Endodermal cell (in vitro differentiated cells): Measurements from ENCODE around the gene TANK. TPM values are rescaled to one million over a fixed set of nuclear protein-coding genes. Genes with fewer than 3 reads are reported as not detected.
"Not testable (repeated sequence)": the region's sequence is repeated elsewhere in the genome, so short reads cannot be mapped to it uniquely, and the experiment has no call there.

Experiments
- DNase-seq: peaks from one replicate; pipeline ENCODE4 v3.0.0-alpha.2; 2017
- H3K27ac ChIP-seq: 2 replicates; pipeline ENCODE4 v1.5.1; 2013; ENCODE audit warnings: mild to moderate bottlenecking, low read depth, low read length, moderate library complexity
- H3K27me3 ChIP-seq: 2 replicates; pipeline ENCODE4 v1.6.1; 2013; ENCODE audit warnings: mild to moderate bottlenecking, low read length, moderate library complexity; ENCODE audit not compliant: insufficient read depth, control insufficient read depth, poor library complexity, severe bottlenecking
- H3K36me3 ChIP-seq: 2 replicates; pipeline ENCODE4 v1.7.0; 2013; ENCODE audit warnings: mild to moderate bottlenecking, low read length, moderate library complexity; ENCODE audit not compliant: control insufficient read depth, insufficient read depth
- H3K4me1 ChIP-seq: one replicate; pipeline ENCODE4 v1.7.0; 2013; ENCODE audit warnings: low read length; ENCODE audit not compliant: control insufficient read depth, insufficient read depth
- H3K4me3 ChIP-seq: 2 replicates; pipeline ENCODE4 v1.5.1; 2013; ENCODE audit warnings: mild to moderate bottlenecking, low read length, moderate library complexity
- H3K9ac ChIP-seq: 2 replicates; pipeline ENCODE4 v1.6.1; 2013; ENCODE audit warnings: mild to moderate bottlenecking, low read length, moderate library complexity; ENCODE audit not compliant: poor library complexity, severe bottlenecking; ENCODE audit errors: extremely low read depth
- H3K9me3 ChIP-seq: 2 replicates; pipeline ENCODE4 v1.6.1; 2013; ENCODE audit warnings: mild to moderate bottlenecking, low read length, moderate library complexity; ENCODE audit not compliant: control insufficient read depth
- H3K27ac Mint-ChIP-seq: 2 replicates; pipeline ENCODE4 v1.8.0; 2020; ENCODE audit warnings: mixed read lengths
- H3K27me3 Mint-ChIP-seq: 2 replicates; pipeline ENCODE4 v1.8.0; 2021; ENCODE audit warnings: mild to moderate bottlenecking, mixed read lengths; ENCODE audit not compliant: insufficient read depth
- H3K36me3 Mint-ChIP-seq: 2 replicates; pipeline ENCODE4 v1.8.0; 2020; ENCODE audit warnings: low read depth, mixed read lengths
- H3K4me1 Mint-ChIP-seq: 2 replicates; pipeline ENCODE4 v1.8.0; 2020; ENCODE audit warnings: mixed read lengths
- H3K4me3 Mint-ChIP-seq: 2 replicates; pipeline ENCODE4 v1.8.0; 2020; ENCODE audit warnings: mild to moderate bottlenecking, moderate library complexity, mixed read lengths
- H3K9me3 Mint-ChIP-seq: 2 replicates; pipeline ENCODE4 v1.8.0; 2020; ENCODE audit warnings: mild to moderate bottlenecking, mixed read lengths
- WGBS, 2 experiments: methylation state at CpG; one replicate each; pipeline versions ENCODE4 v1.1.5 to v1.1.7; 2013; ENCODE audit warnings: missing lambda C conversion rate in 2 of 2, mixed read lengths in 1 of 2; ENCODE audit not compliant: insufficient coverage in 1 of 2, insufficient read length in 1 of 2; 5-methylcytosine and 5-hydroxymethylcytosine counted together
- total RNA-seq, 2 donors: library from RNA; stranded (reverse); fragmentation: NEBNext Ultra II Directional in 1 of 2; extraction: Animal tissue kit (Norgen Biotek cat#: 25700) in 1 of 2; gene quantifications; 2 replicates in 1 of 2; 3 replicates in 1 of 2; pipeline ENCODE4 v1.2.1, GENCODE V29; 2021
- TF ChIP-seq, protein P1 (sequence below): fragments of 200-600 bp; sonication (generic); conservative IDR thresholded peaks from 2 replicates; pipeline ENCODE4 v1.5.0; 2021; ENCODE audit warnings: antibody characterized with exemption, mild to moderate bottlenecking

The TANK gene
- total RNA-seq, 2 donors from 2014 or later, result 22.4 to 33.2 TPM

DNA sequence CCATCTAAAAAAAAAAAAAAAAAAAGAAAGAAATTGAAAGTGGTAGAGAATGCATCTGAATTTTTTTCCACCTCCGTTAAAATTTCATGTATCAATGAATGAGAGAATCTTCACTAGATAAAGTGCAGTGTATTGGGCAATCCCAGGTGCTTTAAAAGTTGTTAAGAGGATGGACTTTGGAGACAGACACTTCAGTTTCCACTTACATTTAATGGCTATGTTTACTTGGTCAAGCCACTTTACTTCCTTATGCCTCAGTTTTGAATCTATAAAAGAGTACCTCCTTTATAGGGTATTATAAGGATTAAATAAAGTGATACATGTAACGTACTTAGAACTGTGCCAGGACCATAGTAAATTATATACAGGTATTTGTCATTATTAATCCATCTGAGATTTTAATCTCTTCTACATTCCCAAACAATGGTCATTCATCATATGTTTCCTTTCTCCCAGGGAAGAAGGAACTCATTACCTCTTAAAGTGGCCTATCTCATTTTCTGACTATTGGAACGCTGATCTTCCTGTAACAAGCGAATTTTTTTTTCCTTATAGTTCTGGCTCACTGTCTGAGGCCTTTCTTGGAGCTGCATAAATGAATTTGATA lies 29.1 kb upstream of the TANK start:
- 98% methylated on average over 3 of the region's 4 CpGs; no CpG with 5 or more reads in 1 of the 2 experiments for WGBS, 2 experiments
- no peaks in the 10 kb centered on the region for H3K9me3 ChIP-seq
- H3K36me3 Mint-ChIP-seq, result no peaks in the 10 kb centered on the region

DNA sequence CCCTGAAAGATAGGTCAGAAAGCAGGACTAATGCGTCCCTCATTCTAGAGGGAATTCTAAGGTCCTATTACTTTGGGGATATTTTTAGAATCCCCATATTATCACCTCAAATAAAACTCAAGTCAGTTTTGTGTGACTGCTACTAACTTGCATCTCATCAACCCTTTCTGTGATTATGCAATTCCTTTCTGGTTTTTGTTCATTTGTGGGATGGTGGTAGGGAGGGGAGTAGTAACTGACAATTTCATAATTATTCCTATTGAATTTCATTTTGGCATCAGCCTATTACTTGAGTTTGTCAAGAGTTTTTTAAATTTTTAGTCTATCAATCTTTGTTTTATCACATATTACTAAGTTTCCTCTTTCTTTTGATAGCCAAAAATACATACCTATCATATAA lies 28.4 kb upstream of the TANK start:
- Histone ChIP-seq H3K36me3 (no peaks in the 10 kb centered on the region), H3K27ac (no peak overlapping the region), H3K9ac (no peak overlapping the region), H3K4me3 (no peak overlapping the region), H3K4me1 (peaks cover 6% of the 10 kb centered on the region), H3K27me3 (no peaks in the 10 kb centered on the region), H3K9me3 (no peaks in the 10 kb centered on the region)
- DNase-seq, result no peak
- 94% methylated on average over 1 of the region's 1 CpG; no CpG with 5 or more reads in 1 of the 2 experiments for WGBS, 2 experiments
- H3K9me3 Mint-ChIP-seq, result no peaks in the 10 kb centered on the region
- H3K27ac Mint-ChIP-seq, result no peak overlapping the region
- H3K27me3 Mint-ChIP-seq, result no peaks in the 10 kb centered on the region
- H3K4me3 Mint-ChIP-seq, result no peak overlapping the region
- no peaks in the 10 kb centered on the region for H3K36me3 Mint-ChIP-seq
- TF ChIP-seq, protein P1, sequence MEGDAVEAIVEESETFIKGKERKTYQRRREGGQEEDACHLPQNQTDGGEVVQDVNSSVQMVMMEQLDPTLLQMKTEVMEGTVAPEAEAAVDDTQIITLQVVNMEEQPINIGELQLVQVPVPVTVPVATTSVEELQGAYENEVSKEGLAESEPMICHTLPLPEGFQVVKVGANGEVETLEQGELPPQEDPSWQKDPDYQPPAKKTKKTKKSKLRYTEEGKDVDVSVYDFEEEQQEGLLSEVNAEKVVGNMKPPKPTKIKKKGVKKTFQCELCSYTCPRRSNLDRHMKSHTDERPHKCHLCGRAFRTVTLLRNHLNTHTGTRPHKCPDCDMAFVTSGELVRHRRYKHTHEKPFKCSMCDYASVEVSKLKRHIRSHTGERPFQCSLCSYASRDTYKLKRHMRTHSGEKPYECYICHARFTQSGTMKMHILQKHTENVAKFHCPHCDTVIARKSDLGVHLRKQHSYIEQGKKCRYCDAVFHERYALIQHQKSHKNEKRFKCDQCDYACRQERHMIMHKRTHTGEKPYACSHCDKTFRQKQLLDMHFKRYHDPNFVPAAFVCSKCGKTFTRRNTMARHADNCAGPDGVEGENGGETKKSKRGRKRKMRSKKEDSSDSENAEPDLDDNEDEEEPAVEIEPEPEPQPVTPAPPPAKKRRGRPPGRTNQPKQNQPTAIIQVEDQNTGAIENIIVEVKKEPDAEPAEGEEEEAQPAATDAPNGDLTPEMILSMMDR, result no peak
- H3K4me1 Mint-ChIP-seq, result peaks cover 16% of the 10 kb centered on the region

More for the DNA sequence above, 29.1 kb upstream of the TANK start:
- Histone ChIP-seq H3K27me3 (no peaks in the 10 kb centered on the region), H3K27ac (no peak overlapping the region), H3K4me1 (peaks cover 6% of the 10 kb centered on the region), H3K9ac (no peak overlapping the region), H3K36me3 (no peaks in the 10 kb centered on the region), H3K4me3 (no peak overlapping the region)
- TF ChIP-seq, protein P1, result no peak
- H3K27me3 Mint-ChIP-seq, result no peaks in the 10 kb centered on the region
- H3K4me1 Mint-ChIP-seq, result peaks cover 10% of the 10 kb centered on the region
- H3K9me3 Mint-ChIP-seq, result no peaks in the 10 kb centered on the region
- no peak for DNase-seq
- no peak overlapping the region for H3K4me3 Mint-ChIP-seq
- H3K27ac Mint-ChIP-seq, result no peak overlapping the region

DNA sequence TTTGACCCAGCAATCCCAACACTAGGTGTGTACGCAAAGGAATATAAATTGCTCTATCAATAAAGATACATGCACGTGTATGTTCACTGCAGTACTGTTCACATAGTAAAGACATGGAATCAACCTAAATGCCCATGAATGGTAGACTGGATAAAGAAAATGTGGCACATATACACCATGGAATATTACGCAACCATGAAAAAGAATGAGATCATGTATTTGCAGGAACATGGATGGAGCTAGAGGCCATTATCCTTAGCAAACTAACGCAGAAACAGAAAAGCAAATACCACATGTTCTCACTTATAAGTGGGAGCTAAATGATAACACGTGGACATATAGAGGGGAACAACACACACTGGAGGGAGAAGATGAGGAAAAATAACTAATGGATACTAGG lies 27.8 kb upstream of the TANK start:
- peaks cover 16% of the 10 kb centered on the region for H3K4me1 Mint-ChIP-seq
- not testable (repeated sequence) for H3K36me3 Mint-ChIP-seq, H3K4me1 ChIP-seq, H3K27ac Mint-ChIP-seq, H3K4me3 Mint-ChIP-seq, H3K4me3 ChIP-seq, H3K27me3 ChIP-seq, H3K9ac ChIP-seq, H3K9me3 ChIP-seq, DNase-seq, H3K9me3 Mint-ChIP-seq, H3K36me3 ChIP-seq, H3K27me3 Mint-ChIP-seq, H3K27ac ChIP-seq
- WGBS, 2 experiments, result 93% methylated on average over 5 of the region's 5 CpGs

DNA sequence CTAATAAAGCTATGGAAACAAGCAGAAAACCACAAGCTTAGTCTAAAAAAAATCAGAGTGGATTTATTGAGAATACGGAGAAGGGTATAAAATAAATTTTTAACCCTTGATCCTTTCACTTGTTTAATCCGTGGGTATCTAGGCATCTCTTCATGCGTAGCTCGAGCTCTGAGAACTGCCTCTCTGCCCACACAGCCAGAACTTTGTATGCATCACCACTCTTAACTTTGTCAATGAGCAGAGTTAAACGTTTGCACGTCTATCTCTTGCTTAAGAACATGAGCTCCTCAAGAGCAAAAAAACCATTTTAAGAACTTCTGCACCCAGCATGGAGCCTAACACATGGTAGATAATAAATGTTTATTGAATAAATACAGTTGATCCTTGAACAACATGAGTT lies 26.9 kb upstream of the TANK start:
- 92 to 97% methylated on average over 4 to 6 of the region's 6 CpGs for WGBS, 2 experiments
- H3K4me3 Mint-ChIP-seq, result no peak overlapping the region
- H3K36me3 Mint-ChIP-seq, result no peaks in the 10 kb centered on the region
- no peak for DNase-seq
- peaks cover 16% of the 10 kb centered on the region for H3K4me1 Mint-ChIP-seq
- H3K9me3 ChIP-seq, result no peaks in the 10 kb centered on the region
- no peaks in the 10 kb centered on the region for H3K36me3 ChIP-seq
- H3K9ac ChIP-seq, result no peak overlapping the region
- no peak overlapping the region for H3K4me3 ChIP-seq
- TF ChIP-seq, protein P1, result no peak
- H3K27ac Mint-ChIP-seq, result no peak overlapping the region
- no peak overlapping the region for H3K27ac ChIP-seq
- H3K27me3 ChIP-seq, result no peaks in the 10 kb centered on the region
- peaks cover 6% of the 10 kb centered on the region for H3K4me1 ChIP-seq
- no peaks in the 10 kb centered on the region for H3K27me3 Mint-ChIP-seq
- H3K9me3 Mint-ChIP-seq, result no peaks in the 10 kb centered on the region
